GM12874 (cell line): ENCODE results near the gene LRRC70.

Experiments used
- CTCF ChIP-seq: IDR thresholded peaks from 2 replicates; pipeline ENCODE4 v1.5.1; 2011; ENCODE audit warnings: low read depth, mild to moderate bottlenecking, control low read depth, low read length, moderate library complexity; ENCODE audit not compliant: insufficient read depth

The LRRC70 gene

GRCh38 chr5:62542720-62543119, 35.9 kb upstream of the LRRC70 start:
- no peak for TF ChIP-seq CTCF

- TF ChIP-seq CTCF, result no peak
Observed at GRCh38 chr5:62547945-62548630, 30.5 kb upstream of the LRRC70 start.

GRCh38 chr5:62550103-62550502, 28.5 kb upstream of the LRRC70 start:
- no peak for TF ChIP-seq CTCF

- no peak for TF ChIP-seq CTCF
Observed at GRCh38 chr5:62555930-62556329, 22.7 kb upstream of the LRRC70 start.

GRCh38 chr5:62558941-62559340, 19.7 kb upstream of the LRRC70 start:
- no peak for TF ChIP-seq CTCF

- TF ChIP-seq CTCF, result no peak
Observed at GRCh38 chr5:62560786-62561185, 17.8 kb upstream of the LRRC70 start.

GRCh38 chr5:62561896-62562295, 16.7 kb upstream of the LRRC70 start:
- TF ChIP-seq CTCF, result no peak
